ENCODE measurements around the gene VSTM1.

DNA sequence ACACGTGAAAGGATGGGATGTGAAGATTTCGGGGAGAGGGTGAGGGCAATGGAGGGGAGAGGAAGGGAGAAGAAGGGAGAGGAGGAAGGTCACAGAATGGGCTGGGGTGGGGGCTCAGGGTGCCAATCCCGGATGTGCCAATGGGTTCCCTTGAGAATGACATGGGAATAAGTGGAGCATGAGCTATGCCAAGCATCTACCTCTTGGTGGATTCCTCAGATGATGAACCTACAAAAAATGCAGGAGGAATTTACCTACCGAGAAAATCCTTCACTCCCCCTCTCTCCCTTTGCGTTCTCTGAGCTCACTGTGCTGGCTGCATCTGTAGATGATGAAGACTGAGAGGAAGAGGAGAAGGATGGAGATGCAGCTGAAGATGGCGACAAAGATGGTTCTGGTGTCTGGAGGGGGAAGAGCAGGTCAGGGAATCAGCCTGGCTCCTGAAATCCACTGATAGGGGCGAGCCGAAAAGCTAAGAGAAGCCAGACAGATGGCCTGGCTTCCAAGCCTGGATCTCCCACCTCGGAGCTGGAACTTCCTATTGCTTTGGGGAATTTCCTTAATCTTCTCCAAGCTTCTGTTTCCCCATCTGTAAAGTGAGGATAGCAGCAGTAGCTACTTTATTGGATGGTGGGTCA is 21.6 kb downstream of the VSTM1 start:
- TF ChIP-seq RFX5 (IDR thresholded peaks at IDR 0.05; ENCODE audit: low read depth, low read length) (no peak), RAD21 (IDR thresholded peaks at IDR 0.05; ENCODE audit: low read length) (no peak), MAZ (IDR thresholded peaks at IDR 0.05; ENCODE audit: borderline replicate concordance, low read depth, low read length) (no peak), POLR2A (IDR thresholded peaks at IDR 0.05; ENCODE audit: low read depth, low read length) (no peak)
- TF ChIP-seq, protein P1, sequence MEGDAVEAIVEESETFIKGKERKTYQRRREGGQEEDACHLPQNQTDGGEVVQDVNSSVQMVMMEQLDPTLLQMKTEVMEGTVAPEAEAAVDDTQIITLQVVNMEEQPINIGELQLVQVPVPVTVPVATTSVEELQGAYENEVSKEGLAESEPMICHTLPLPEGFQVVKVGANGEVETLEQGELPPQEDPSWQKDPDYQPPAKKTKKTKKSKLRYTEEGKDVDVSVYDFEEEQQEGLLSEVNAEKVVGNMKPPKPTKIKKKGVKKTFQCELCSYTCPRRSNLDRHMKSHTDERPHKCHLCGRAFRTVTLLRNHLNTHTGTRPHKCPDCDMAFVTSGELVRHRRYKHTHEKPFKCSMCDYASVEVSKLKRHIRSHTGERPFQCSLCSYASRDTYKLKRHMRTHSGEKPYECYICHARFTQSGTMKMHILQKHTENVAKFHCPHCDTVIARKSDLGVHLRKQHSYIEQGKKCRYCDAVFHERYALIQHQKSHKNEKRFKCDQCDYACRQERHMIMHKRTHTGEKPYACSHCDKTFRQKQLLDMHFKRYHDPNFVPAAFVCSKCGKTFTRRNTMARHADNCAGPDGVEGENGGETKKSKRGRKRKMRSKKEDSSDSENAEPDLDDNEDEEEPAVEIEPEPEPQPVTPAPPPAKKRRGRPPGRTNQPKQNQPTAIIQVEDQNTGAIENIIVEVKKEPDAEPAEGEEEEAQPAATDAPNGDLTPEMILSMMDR (conservative IDR thresholded peaks at IDR 0.05; ENCODE audit: low read depth, low read length) = no peak
